DMS153 treated with DMSO at 0.1 percent for 48 hours (cell line): ENCODE data around the gene RTP3.

ENCODE experiments used
- DNase-seq: peaks from one replicate; lab custom pipeline; 2025; ENCODE audit not compliant: unreplicated experiment; lab: John Stamatoyannopoulos, UW

Gene RTP3

GRCh38 chr3:46497556-46498265, at the start of gene RTP3:
RTP3 (plus strand) TSS chr3:46497976; CDS start chr3:46498063, 87 bp downstream.
- DNase-seq: no peak

- DNase-seq: no peak
These were observed 49.1 kb upstream of the RTP3 start for GRCh38 chr3:46448721-46449120.

- DNase-seq: no peak
These were observed 47.8 kb upstream of the RTP3 start for GRCh38 chr3:46449755-46450552.

DNA sequence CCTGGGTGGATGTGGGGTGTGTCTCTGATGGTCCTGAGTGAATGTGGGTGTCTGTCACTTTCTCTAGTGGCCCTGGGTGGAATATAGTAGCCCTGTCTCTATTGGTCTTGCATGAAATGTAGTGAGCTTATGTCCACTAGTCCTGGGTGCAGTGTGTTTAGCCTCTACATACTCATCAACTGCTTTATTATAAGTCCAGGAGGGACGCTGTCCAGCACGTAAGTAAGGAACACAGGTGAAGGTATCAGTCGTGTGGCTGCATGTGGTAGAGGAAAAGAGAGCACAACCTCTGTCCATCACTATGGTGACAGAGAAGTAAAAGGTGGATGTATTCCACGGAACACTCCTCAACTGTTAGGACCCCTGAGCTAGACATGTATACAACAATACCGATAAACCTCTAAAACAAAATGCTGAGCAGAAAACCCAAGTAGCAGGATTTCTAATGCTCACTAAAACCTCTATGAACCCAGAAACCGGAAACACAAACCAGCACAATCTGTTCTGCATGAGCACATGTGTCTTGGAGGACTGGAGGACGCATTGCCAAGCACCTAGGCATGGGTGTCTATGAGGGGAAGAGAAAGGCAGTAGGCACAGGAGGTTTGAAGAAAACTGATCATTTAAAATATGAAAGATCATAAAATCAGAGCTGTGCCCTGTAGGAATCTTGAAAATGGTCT, 44.1 kb upstream of the RTP3 start:
- DNase-seq: no peak

GRCh38 chr3:46454209-46454595, 43.6 kb upstream of the RTP3 start:
- DNase-seq: no peak

DNA sequence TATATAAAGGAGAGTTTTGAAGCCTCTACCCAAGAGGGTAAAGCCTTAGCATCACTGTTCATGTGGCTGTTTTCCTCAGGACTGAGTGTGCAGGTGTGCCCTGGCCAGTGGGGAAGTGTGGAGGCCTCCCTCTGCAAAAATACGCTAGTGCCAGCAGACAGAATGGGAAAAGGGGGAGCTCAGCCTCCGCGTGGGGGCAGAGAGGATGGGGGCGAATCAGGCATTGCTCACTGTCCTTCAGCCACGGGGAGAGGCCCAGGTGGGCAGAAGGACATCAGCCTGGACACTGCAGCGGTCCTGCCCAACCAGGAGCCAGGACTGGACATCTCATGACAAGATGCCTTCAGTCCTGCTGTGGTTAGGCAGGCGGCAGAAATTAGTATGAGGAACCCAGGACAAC, 43.2 kb upstream of the RTP3 start:
- DNase-seq: no peak

DNA sequence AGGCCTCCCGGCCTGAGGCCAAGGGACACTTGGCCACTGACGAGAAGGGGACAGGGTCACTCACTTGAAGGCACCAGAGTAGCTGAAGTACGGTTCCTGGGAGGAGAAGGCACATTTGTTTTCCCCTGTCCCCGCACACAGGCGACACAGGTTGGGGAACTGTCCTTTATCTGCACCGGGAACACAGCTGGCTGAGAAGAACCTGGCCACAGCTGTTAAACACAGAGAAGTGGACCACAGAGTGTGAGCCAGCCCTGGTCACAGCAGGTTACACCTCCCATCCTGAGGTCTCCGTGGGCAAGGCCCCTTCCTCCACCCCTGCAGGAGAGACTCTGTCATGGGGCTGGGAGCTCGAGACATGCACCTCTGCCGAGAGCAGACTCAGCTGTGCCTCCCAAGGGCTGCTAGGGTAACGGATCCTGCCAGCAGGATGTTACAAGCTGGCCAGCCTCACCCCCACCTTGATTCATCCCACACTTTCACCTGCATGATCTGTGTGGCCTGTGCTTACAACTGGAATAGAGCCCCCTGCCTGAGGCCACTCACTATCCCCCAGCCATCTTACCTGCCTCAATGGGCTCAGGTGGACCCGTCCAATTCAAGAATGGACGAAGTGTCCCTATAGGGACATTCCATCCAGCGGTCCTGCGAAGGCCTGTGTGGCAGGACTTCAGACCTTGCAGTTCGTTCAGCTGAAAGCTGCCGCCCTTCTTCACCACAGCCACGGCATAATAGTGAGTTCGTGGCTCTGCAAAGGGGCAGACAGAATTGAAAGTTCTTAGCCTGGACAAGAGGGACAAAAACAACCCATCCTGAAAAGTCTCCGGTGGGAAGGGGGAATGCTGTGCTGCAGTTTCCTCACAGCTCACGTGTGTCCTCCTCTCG, 42.3 kb upstream of the RTP3 start:
- DNase-seq: no peak

DNA sequence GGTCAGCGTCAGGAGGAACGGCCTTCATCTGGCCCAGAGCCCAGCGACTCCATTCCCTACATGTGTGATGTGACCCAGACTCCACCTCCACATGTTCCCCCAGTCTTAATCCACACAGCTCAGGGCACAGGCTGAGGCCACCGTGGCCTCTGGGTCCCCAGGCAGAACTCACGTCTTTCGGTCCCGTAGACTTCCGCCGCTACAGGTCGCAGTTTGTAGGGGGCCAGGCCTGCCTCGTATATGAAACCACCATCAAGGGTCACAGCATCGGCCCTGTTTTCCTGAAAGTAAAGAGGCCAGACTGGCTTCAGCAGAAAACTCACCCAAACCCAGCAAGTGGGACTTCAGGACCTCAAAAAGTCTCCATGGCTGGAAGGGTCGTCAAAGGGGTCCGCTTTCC, 41.7 kb upstream of the RTP3 start:
- no peak for DNase-seq

- no peak for DNase-seq
These were observed 37.7 kb upstream of the RTP3 start for GRCh38 chr3:46460051-46460450.

DNA sequence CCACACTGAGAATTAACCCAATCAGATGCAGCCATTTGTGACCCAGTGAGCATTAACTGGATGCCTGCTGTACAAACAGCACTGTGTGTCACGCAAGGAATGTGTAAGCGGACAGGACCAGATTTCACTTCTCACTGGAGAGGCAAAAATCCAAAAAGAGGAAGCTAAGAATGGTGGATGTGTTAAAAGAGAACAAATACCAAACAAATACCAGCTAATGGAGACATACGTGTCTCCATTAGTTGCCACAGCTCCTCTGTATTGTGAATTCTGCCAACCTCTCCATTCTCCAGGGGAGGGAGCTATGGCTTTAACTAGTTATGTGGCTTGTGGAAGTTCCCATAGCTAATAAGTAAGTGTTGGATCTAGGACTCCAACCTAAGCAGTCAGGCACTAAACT, 35.7 kb upstream of the RTP3 start:
- DNase-seq: no peak

DNA sequence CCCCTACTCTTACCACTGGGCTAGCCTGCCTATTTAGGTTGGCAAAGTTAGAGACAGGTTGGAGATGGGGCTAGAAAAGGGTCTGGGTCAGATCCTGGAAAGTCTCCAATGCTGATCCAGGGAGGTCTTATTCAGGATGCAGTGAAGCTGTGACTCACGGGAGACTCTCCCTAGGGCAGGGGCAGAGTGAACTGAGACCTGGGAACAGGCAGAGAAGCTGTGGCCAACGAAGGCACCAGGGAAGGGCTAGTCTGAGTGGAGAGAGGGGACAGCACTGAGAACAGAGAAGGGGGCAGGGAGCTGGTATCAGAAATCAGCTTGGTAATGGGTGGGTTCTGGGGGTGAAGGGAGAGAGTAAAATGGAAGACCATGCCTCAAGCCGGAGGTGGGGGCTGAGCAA, 35.3 kb upstream of the RTP3 start:
- DNase-seq: no peak

DNA sequence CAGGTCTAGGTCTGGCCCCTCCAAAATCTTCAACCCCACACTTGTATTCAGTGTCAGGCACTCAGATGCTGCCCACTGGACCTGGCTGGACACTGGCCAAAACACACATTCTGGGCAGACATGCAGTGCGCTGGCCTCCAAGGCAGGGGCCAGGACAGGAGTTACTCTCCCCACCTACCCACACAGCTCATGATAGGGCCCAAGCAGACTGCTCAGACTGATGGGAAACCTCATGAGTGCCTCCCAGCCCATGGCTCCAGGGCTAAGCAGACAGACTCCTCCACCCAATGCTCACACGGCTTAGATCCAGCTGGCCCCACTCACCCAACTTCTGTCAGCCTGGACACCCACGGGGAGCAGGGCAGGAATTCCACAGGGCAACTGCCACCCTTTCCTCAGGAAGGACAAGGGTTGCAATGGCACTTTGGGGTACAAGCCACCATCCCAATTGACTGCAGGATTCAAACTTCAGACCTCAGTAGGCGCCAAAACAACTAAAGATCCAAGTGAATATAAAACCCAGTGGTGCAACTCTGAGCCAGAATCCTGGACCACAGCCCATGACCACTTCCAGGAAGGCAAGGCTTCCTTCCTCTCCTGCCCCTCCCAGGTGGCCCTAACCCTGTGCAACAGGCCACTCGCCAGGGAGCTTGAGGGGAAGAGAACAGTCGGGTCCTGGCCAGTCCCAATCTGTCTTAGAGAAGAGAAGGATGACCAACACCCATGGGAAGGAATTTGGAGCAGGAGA, 34.5 kb upstream of the RTP3 start:
- DNase-seq: no peak

GRCh38 chr3:46463868-46464241, 33.9 kb upstream of the RTP3 start:
- DNase-seq: no peak

- no peak for DNase-seq
These were observed 33.2 kb upstream of the RTP3 start, which contains the start of gene LTF for GRCh38 chr3:46464326-46465195. LTF (minus strand) TSS chr3:46464905; CDS start chr3:46464867, 38 bp downstream.

- no peak for DNase-seq
These were observed 32.6 kb upstream of the RTP3 start for GRCh38 chr3:46465196-46465520.

DNA sequence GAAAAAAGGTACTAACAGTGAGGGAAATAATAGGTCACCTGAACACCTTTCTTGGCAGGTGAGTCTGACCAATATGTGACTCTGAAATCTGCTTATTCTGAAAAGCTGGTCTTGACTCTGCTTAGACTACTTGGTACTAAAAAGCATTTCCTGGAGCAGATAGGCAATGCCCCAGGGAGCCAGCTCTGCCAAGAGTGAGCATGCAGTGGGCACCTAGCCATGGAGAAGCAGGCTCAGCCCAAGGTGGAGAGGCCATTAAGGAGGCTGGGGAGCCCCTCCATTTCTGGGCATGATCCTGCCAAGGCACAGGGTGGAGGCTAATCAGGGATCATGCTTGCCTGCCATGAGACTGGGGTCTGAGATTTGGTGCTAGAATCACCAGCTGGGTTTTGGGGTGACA, 31.5 kb upstream of the RTP3 start:
- no peak for DNase-seq

- no peak for DNase-seq
These were observed 30.8 kb upstream of the RTP3 start for GRCh38 chr3:46466871-46467403.

- no peak for DNase-seq
These were observed 30.2 kb upstream of the RTP3 start for GRCh38 chr3:46467562-46467961.
